ENCODE measurements around the gene WDFY3.

The WDFY3 gene

DNA sequence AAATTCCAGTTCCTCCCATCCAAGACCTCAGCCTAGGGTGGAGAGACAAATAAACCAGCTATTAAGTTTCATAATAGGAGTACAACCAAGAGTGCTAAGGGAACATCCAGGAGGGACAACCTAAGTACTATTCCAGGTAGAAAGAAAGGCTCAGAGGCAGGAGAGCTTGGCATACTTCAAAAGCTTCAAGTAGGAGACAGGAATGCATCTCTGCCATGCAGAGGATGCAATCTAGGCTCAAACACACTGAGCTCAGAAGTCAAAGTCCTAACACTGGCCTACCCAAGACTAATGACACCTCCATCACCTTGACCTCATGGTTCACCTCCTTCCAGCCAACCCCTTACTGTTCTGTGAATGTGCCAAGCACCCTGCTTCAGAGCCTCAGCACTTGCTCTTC lies 8.1 kb downstream of the WDFY3 start:
- H3K27ac ChIP-seq: no peak overlapping the region

DNA sequence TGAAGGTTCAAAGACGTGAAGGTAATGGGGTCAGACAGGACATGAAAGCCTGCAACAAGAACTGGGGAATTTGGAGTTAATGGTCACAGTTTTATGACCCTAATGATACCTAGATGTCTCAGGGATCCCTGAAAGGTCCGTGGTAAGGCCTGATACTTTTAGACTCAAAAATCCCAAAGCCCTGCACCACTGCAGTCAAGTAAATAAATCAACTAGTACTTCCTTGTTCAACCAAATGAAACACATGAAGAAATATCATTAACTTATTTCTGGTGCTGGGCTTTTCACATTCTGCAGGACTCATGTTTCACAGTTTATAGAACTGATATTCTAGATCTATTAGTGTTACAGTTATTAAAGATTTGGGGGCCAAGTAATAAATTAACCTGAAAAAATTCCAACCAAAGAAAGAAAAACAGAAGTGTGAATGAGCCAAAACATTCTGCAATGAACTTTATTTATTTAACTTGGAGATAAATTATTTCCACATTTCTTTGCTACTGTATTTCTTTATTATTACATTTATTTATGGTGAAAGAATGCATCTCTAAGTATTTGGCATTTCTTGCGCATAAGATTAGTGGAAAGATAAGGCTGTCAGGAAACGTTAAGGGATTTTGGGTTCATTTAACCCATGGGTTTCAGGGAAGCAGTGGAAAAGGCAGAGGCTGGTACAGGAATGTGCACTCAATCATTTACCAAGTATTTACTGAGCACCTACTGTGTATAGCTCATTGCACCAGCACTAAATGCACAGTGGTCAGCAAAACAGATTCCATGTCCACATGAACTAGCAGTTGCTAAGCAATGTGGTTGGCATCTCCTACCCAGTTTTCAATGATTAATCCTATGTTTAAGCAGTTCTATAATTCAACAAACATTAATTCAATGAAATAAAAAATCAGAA lies 8.7 kb downstream of the WDFY3 start:
- TF ChIP-seq, protein P1, sequence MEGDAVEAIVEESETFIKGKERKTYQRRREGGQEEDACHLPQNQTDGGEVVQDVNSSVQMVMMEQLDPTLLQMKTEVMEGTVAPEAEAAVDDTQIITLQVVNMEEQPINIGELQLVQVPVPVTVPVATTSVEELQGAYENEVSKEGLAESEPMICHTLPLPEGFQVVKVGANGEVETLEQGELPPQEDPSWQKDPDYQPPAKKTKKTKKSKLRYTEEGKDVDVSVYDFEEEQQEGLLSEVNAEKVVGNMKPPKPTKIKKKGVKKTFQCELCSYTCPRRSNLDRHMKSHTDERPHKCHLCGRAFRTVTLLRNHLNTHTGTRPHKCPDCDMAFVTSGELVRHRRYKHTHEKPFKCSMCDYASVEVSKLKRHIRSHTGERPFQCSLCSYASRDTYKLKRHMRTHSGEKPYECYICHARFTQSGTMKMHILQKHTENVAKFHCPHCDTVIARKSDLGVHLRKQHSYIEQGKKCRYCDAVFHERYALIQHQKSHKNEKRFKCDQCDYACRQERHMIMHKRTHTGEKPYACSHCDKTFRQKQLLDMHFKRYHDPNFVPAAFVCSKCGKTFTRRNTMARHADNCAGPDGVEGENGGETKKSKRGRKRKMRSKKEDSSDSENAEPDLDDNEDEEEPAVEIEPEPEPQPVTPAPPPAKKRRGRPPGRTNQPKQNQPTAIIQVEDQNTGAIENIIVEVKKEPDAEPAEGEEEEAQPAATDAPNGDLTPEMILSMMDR (conservative IDR thresholded peaks at IDR 0.05): no peak
- no peak for TF ChIP-seq ZFX (IDR thresholded peaks at IDR 0.05)
- H3K27ac ChIP-seq: no peak overlapping the region

More for the DNA sequence above, 8.1 kb downstream of the WDFY3 start:
- no peak for TF ChIP-seq ZFX (IDR thresholded peaks at IDR 0.05)
- TF ChIP-seq, protein P1 (conservative IDR thresholded peaks at IDR 0.05): no peak

DNA sequence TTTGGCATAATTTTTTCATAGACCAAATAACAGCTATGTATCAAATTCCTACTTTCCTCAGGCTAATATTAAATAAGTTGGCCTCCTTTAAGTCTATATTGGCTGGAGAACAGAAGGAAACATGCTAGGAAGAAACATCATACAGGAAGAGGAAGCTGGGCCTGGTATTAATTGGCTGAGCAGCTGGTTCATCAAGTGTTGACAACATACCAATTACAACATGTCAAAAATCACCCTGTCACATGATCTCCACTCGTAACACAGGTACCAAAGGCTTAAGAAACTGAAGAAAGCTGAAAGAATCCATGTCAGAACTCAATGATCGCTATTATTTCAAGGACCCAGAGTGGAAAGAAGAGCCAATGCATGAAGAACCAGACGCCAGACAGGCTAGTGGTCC lies 10.5 kb downstream of the WDFY3 start:
- H3K27ac ChIP-seq: no peak overlapping the region
- no peak for TF ChIP-seq ZFX (IDR thresholded peaks at IDR 0.05)
- TF ChIP-seq, protein P1 (conservative IDR thresholded peaks at IDR 0.05): no peak

DNA sequence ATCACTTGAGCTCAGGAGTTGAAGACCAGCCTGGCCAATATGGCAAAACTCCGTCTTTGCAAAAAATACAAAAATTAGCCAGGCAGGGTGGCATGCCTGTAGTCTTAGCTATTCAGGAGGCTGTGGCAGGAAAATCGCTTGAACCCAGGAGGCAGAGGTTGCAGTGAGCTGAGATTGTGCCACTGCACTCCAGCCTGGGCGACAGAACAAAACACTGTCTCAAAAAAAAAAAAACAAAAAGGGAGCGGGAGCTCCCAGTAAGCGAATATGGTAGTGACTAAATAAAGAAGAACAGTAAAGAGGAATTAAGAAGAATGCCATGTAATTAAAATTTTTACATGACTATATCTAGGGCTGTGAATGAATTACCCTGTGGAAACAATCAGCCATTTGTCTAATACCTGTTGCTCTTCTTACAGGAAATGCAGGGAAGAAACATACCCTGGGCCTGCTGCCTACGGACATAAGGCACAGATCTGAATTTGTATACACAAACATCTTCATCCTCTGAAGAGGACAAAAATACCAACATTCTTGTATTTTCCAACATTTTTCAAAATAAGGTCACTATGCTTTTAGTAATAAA lies 11.4 kb downstream of the WDFY3 start:
- peak overlapping the region; percentile 44 for H3K27ac ChIP-seq
- TF ChIP-seq ZFX (IDR thresholded peaks at IDR 0.05): no peak
- TF ChIP-seq, protein P1 (conservative IDR thresholded peaks at IDR 0.05): no peak

DNA sequence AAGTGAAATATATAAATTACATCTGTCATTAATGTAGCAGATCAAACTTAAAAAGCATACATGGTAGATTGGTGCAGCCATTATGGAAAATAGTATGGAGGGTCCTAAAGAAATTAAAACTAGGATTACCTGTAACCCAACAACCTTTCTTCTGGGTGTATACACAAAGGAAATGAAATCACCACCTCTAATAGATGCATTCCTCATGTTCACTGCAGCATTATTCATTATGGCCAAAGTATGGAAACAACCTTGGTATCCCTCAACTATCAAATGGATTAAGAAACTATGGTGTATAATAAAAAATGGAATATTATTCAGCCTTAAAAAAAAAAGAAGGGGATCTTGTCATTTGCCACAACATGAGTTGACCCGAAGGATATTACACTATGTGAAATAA lies 13.7 kb downstream of the WDFY3 start:
- H3K27ac ChIP-seq: no peak overlapping the region
- TF ChIP-seq, protein P1 (conservative IDR thresholded peaks at IDR 0.05): no peak
- no peak for TF ChIP-seq ZFX (IDR thresholded peaks at IDR 0.05)

DNA sequence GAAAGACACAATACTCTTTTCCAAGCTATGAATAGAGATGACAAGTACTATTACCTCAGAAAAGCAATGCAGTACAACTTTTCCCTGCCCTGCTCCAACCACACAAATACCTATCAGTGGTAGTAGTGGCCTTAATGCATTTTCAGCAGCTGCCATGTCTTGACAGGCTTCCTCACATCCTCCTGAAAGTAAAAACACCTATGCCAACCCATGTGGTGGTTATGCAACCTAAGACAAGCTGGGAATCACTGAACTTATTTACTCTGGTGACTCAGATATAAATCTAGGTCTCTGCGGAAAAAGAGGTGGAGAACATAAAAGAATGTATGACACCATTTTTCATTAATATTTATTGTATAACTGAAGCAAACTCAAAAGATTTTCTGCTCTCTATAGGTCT lies 14.5 kb downstream of the WDFY3 start:
- no peak for TF ChIP-seq ZFX (IDR thresholded peaks at IDR 0.05)
- TF ChIP-seq, protein P1 (conservative IDR thresholded peaks at IDR 0.05): no peak
- H3K27ac ChIP-seq: no peak overlapping the region

DNA sequence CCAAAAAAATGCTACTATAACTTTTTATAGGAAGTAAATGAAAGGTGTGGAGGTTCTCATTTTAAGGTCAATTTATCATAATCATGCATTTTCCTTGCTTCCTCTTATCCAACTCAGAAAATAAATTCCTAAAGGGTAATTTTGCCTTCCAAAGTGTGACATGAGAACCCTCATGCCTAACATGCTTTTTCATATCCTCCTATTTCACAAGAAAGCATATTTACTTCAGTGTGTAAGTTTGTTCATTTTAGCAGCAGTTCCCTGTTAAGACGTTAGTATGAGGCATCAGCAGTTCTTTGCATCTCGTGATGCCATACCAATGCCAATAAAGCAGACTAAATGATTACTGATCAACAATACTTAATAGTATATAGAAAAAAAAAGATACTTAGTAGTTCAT lies 18.4 kb downstream of the WDFY3 start:
- TF ChIP-seq, protein P1 (conservative IDR thresholded peaks at IDR 0.05): no peak
- TF ChIP-seq ZFX (IDR thresholded peaks at IDR 0.05): no peak
- no peak overlapping the region for H3K27ac ChIP-seq

All from C4-2B (cell line).